Thyroid gland (tissue), 4 donors: ENCODE measurements around the gene TVP23B. TPM values are rescaled to one million over a fixed set of nuclear protein-coding genes. Genes with fewer than 3 reads are reported as not detected.
"Not testable (repeated sequence)": the region's sequence is repeated elsewhere in the genome, so short reads cannot be mapped to it uniquely, and the experiment has no call there.

Experiments used
- DNase-seq, 2 donors: peaks; one replicate each; pipeline ENCODE4 v3.0.0-alpha.2; 2019
- H3K27ac ChIP-seq, 3 donors: fragments of 200-600 bp; sonication (generic); 1 replicate in 2 of 3; 2 replicates in 1 of 3; pipeline ENCODE4 v1.5.1; 2016 to 2019; ENCODE audit warnings: mild to moderate bottlenecking in 1 of 3, moderate library complexity in 1 of 3
- H3K27me3 ChIP-seq: fragments of 200-600 bp; sonication (generic); one replicate; pipeline ENCODE4 v1.5.1; 2019
- H3K36me3 ChIP-seq, 2 donors: fragments of 200-600 bp; sonication (generic); one replicate each; pipeline ENCODE4 v1.5.1; 2016 to 2019
- H3K4me1 ChIP-seq, 2 donors: fragments of 200-600 bp; sonication (generic); one replicate each; pipeline ENCODE4 v1.5.1; 2017 to 2019
- H3K4me3 ChIP-seq, 3 donors: fragments of 200-600 bp; sonication (generic); replicated peaks in 1 of 3; 1 replicate in 2 of 3; 2 replicates in 1 of 3; pipeline ENCODE4 v1.5.1; 2016; ENCODE audit warnings: mild to moderate bottlenecking in 1 of 3
- H3K9me3 ChIP-seq: fragments of 200-600 bp; sonication (generic); one replicate; pipeline ENCODE4 v1.5.1; 2017
- CTCF ChIP-seq, 6 experiments: fragments of 200-600 bp in 3 of 6; fragments of 450-650 bp in 3 of 6; sonication (generic) in 3 of 6; IDR thresholded peaks; one replicate each; pipeline ENCODE4 v1.5.1; 2016 to 2019; ENCODE audit warnings: antibody characterized with exemption in 6 of 6, mild to moderate bottlenecking in 2 of 6, inconsistent platforms in 1 of 6, moderate library complexity in 1 of 6
- POLR2A ChIP-seq, 2 donors: fragments of 450-650 bp; IDR thresholded peaks; one replicate each; pipeline ENCODE4 v1.6.1; 2017; ENCODE audit warnings: antibody characterized with exemption in 2 of 2, mild to moderate bottlenecking in 2 of 2, moderate library complexity in 1 of 2
- WGBS, 2 donors: methylation state at CpG; one replicate each; pipeline ENCODE4 v1.1.5; 2017; 5-methylcytosine and 5-hydroxymethylcytosine counted together
- intact Hi-C: fragments of 100-400 bp; cut with DNase I; formaldehyde crosslinking; loops from one replicate; pipeline ENCODE4 v1.15.1; 2023
- total RNA-seq, 4 donors: library from RNA; depleted of rRNA; stranded (reverse); fragments of >200 nt; gene quantifications; one replicate each; pipeline ENCODE4 v1.2.3, GENCODE V29; 2016

Gene TVP23B
- total RNA-seq, 4 donors from 2014 or later = 58.9 to 85.1 (median 68.3) TPM

DNA sequence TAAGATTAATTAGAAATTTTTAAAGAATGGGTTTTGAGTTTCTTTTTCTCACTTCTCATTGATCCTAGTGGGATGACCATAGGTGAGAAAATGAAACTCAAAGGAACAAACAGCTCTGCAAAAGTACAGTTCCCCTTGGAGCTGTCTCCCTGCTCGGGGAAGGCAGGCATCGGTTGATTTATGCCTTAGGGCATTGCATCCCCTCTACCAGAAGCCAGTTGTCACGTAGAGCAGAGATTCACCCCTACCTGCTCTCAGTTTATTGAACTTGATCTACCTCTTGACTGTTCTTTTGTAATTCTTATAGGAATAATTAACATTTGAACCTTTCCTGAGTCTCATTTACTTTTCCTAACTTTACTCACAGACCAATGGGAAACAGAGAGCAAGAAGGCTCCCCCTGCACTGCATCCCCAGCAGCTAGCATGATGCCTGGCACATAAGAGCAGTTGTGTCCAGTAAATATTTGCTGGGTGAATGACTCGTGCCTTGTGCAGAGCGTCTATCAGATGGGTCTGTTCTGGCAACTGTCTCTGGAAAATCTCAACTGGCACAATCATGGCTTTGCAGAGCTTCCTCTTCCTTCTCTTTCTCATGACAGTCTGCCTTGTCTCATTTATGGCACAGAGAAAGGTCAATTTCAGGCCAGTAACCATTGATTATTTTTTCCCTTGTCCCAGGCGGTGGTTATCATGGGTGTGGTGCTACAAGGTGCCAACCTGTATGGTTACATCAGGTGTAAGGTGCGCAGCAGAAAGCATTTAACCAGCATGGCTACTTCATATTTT is 22.7 kb downstream of the TVP23B start:
- DNase-seq, H3K27ac ChIP-seq, H3K27me3 ChIP-seq, H3K4me1 ChIP-seq, intact Hi-C loops, H3K9me3 ChIP-seq, H3K4me3 ChIP-seq: not testable (repeated sequence)
- WGBS, 2 donors = 87 to 91% methylated on average over 7 of the region's 7 CpGs
- H3K36me3 ChIP-seq = peaks cover 18 to 20% of the 10 kb centered on the region in 2 donors

- H3K36me3 ChIP-seq, H3K27ac ChIP-seq, DNase-seq, H3K4me3 ChIP-seq, H3K9me3 ChIP-seq, H3K27me3 ChIP-seq, intact Hi-C loops, H3K4me1 ChIP-seq: not testable (repeated sequence)
- 53 to 61% methylated on average over 3 of the region's 3 CpGs for WGBS, 2 donors
Measured at GRCh38 chr17:18815924-18816323, 34.9 kb downstream of the TVP23B start.

GRCh38 chr17:18816489-18817371 is 35.7 kb downstream of the TVP23B start:
- H3K27ac ChIP-seq, H3K9me3 ChIP-seq, H3K4me3 ChIP-seq, H3K27me3 ChIP-seq, H3K36me3 ChIP-seq, H3K4me1 ChIP-seq, intact Hi-C loops: not testable (repeated sequence)
- DNase-seq = peak; percentile 35 to 36
- TF ChIP-seq CTCF (IDR thresholded peaks at IDR 0.05) = peak; percentile 37 to 72 (median 59)
- 50 to 53% methylated on average over 9 of the region's 9 CpGs for WGBS, 2 donors

- H3K27ac ChIP-seq, H3K4me3 ChIP-seq, H3K36me3 ChIP-seq, intact Hi-C loops, H3K27me3 ChIP-seq, DNase-seq, H3K4me1 ChIP-seq, H3K9me3 ChIP-seq: not testable (repeated sequence)
- 81% methylated on average over 3 of the region's 3 CpGs for WGBS, 2 donors
Measured at GRCh38 chr17:18821430-18821829, 40.4 kb downstream of the TVP23B start.

DNA sequence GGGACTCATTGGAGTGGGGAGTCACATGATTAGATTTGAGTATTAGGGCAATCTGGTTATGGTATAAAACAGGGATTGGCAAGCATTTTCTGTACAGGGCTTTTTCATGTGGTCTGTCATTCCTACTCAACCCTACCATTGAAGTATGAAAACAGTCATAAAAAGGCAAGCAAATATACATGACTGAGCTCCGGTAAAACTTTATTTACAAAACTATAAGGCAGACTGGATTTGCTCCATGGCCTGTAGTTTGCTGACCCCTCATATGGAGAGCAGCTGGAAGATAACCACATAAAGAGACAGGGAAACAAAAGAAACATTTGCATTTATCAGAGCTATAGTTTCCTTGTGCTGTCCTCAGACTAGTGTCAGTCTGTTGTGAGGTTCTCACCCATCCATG is 46.6 kb downstream of the TVP23B start:
- intact Hi-C loops, H3K4me3 ChIP-seq, H3K27me3 ChIP-seq, H3K9me3 ChIP-seq, DNase-seq, H3K27ac ChIP-seq, H3K4me1 ChIP-seq, H3K36me3 ChIP-seq: not testable (repeated sequence)
- WGBS, 2 donors = no CpG with 5 or more reads among the region's 1 CpG

- 86 to 88% methylated on average over 6 of the region's 6 CpGs for WGBS, 2 donors
- Histone ChIP-seq H3K36me3 (no peaks in the 10 kb centered on the region), H3K4me1 (no peaks in the 10 kb centered on the region), H3K9me3 (no peaks in the 10 kb centered on the region), H3K4me3 (no peak overlapping the region), H3K27me3 (no peaks in the 10 kb centered on the region), H3K27ac (no peak overlapping the region)
- intact Hi-C loops = no loop called here
- DNase-seq = no peak
- TF ChIP-seq CTCF (IDR thresholded peaks at IDR 0.05) (no peak), POLR2A (IDR thresholded peaks at IDR 0.05) (no peak)
Measured at GRCh38 chr17:18848501-18848900, 67.5 kb downstream of the TVP23B start.

- WGBS, 2 donors = 65 to 92% methylated on average over 1 of the region's 1 CpG
- TF ChIP-seq CTCF (IDR thresholded peaks at IDR 0.05) (no peak), POLR2A (IDR thresholded peaks at IDR 0.05) (no peak)
- intact Hi-C loops = no loop called here
- Histone ChIP-seq H3K4me1 (peaks cover 0 to 3% of the 10 kb centered on the region in 2 donors), H3K27ac (peak overlapping the region in 1 of 3 donors; percentile 24), H3K9me3 (no peaks in the 10 kb centered on the region), H3K36me3 (no peaks in the 10 kb centered on the region), H3K27me3 (no peaks in the 10 kb centered on the region), H3K4me3 (no peak overlapping the region)
- no peak for DNase-seq
Measured at GRCh38 chr17:18850679-18851078, 69.7 kb downstream of the TVP23B start.
